Measurements from ENCODE around the gene DPYD.

DNA sequence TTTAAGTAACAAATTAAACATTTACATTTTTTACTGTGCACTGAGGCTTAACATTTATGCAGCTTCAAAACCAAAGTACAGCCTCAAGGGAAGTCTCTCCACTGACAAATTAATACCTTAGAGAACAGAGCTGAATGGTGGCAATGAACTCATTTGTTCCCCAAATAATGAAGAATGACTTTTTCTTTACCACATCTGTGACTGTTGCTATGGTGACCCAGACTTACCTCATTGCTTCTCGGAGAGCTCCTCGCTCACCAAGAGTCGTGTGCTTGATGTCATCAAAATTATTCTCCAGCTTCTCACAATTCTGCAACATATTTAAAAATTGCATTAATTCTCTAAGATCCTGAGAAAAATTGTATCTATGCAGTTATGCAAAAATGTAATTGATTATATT is 92.9 kb downstream of the DPYD start:
- TF ChIP-seq, protein P1, sequence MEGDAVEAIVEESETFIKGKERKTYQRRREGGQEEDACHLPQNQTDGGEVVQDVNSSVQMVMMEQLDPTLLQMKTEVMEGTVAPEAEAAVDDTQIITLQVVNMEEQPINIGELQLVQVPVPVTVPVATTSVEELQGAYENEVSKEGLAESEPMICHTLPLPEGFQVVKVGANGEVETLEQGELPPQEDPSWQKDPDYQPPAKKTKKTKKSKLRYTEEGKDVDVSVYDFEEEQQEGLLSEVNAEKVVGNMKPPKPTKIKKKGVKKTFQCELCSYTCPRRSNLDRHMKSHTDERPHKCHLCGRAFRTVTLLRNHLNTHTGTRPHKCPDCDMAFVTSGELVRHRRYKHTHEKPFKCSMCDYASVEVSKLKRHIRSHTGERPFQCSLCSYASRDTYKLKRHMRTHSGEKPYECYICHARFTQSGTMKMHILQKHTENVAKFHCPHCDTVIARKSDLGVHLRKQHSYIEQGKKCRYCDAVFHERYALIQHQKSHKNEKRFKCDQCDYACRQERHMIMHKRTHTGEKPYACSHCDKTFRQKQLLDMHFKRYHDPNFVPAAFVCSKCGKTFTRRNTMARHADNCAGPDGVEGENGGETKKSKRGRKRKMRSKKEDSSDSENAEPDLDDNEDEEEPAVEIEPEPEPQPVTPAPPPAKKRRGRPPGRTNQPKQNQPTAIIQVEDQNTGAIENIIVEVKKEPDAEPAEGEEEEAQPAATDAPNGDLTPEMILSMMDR (conservative IDR thresholded peaks at IDR 0.05; ENCODE audit: low read depth, low read length), result no peak
- TF ChIP-seq EZH2phosphoT487 (IDR thresholded peaks at IDR 0.05; ENCODE audit: borderline replicate concordance, low read length) (no peak), EZH2 (IDR thresholded peaks at IDR 0.05; ENCODE audit: low read length, unreplicated experiment) (no peak)

Measured in PC-3 (cell line).